Activated CD8-positive, alpha-beta memory T cell treated with anti-CD3 and anti-CD28 coated beads, Interleukin-2, amount 50 U/mL, for 24 hours (primary cell): Measurements from ENCODE around the gene DUSP5.

Experiments used
- DNase-seq: peaks from one replicate; pipeline ENCODE4 v3.0.0-alpha.2; 2020; ENCODE audit errors: extremely low read depth

The DUSP5 gene

DNA sequence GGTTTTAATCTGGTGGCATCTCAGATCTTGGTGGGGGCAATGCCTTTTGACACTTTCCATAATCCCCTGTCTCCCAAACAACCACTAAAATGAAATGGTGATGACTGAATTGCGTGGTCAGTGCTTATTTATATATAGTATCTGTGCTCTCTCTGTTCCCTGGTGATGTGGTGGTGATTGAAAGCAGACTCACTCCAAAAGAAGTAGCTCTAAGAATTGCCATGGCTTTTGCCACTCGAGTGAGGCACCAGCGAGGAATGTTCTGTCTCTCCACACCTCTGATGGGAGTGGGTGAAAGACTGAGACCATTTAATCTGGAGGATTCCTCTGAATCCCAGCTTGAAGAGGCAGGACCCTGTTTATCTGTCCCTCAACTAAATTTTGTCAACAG is 2.8 kb downstream of the DUSP5 start:
- no peak for DNase-seq

GRCh38 chr10:110501142-110501937 is 3.6 kb downstream of the DUSP5 start:
- no peak for DNase-seq

- DNase-seq = no peak
These were observed 4.6 kb downstream of the DUSP5 start for GRCh38 chr10:110502072-110502845.

GRCh38 chr10:110502851-110503301 is 5.2 kb downstream of the DUSP5 start:
- DNase-seq = no peak

- DNase-seq = no peak
These were observed 5.9 kb downstream of the DUSP5 start for GRCh38 chr10:110503528-110504110.

- DNase-seq = peak; percentile 58
These were observed 6.5 kb downstream of the DUSP5 start for GRCh38 chr10:110504111-110504735.

DNA sequence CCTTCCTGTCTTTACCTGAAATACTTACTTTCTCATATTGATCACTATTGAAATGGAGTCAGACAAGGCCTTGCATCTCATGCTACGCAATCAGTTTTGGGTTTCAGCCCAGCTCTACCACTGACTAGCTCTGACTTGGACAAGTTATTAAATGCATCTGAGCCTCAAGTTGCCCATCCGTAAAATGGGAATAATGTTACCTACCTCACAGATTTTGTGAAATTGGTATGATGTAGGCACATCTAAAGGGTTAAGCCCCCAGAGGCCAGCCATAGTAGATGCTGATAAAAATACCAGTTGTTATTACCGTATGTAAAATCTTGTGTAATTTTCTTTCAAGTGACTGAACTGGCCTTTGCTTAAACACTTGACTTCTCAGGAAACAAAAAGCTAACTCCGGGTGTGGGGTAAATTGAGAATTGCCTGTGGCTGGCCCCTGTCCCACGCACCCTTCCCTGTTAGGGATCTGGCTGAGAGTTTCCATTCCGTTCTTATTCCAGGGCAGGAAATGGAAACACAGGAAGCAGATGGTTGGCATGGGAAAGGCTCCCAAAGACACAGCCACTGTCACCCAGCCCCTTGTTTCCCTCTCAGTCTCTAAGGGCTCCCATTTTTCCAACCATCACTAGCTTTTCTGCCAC is 7.5 kb downstream of the DUSP5 start:
- DNase-seq = no peak

DNA sequence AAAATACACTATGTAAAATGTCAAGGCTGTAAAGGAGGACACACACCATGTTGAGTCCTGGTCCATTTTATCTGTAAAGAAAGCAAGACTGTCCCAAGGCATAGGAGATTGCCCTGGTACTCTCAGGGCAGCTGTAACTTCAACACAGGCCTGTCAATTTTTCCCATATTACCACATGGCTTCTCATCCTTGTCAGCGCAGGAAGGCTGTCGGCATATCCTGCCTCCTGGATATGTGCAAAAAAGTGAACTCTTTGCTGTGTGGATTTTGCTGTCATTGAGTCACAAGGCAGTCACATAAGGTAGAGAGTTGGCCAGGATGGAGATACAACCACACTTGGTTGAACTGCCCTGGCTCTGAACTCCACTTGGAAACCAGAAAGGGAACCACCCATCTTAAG is 8.7 kb downstream of the DUSP5 start:
- no peak for DNase-seq

- no peak for DNase-seq
These were observed 9.6 kb downstream of the DUSP5 start for GRCh38 chr10:110507346-110507745.

GRCh38 chr10:110508159-110508788 is 10.6 kb downstream of the DUSP5 start:
- DNase-seq = no peak

DNA sequence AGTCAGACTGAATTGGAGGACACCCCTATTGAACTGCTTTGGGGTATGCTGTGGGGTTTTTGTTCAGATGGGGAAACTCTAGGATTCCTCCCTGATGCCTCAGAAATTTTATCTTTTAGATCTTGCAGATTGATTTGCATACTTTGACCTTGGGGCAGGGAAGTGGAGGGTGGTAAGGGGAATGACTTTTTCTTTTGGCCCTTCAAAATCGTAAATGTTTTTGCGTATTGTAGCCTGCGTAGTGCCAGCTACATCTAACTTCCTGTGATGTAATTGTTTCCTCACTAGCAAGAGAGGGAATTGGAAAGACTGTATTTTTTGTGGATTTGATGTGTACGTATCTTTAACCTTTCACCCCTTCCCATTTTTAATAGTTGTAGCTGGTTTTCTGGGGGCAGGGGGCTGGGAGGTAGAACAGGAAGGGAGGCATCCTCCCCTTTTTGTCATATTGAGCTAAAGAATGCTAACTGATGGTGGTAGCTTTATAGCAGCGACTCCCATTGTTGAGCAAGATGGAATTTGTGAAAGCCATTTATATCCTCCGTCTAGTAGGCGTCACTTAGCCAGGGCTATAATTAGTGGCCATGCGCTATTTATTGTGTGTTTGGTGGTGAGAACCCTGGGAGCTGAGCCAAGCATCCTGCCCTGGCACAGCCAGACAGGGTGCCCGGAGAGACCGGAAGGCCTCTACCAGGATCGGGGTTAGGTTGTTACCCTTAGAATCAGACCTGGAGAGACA is 11.3 kb downstream of the DUSP5 start:
- DNase-seq = no peak

DNA sequence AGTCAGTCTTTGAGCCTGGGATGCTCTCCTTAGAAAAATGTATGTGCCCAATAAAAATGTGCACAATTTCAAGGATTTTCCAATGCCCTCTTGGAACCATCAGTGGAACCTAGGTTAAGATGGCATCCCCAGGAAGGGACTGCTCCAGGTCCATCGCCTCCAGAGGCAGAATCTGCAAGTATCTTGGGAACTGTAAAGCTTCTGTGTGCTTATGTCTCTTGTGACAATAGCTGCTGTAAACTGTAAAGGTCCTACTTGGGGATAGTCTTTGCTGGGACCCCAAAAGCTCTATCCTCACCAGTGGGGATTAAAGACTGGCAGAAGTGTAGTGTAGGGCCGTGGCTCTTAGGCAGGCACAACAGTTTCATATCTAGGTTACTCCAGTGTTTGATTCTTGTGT is 11.9 kb downstream of the DUSP5 start:
- no peak for DNase-seq

DNA sequence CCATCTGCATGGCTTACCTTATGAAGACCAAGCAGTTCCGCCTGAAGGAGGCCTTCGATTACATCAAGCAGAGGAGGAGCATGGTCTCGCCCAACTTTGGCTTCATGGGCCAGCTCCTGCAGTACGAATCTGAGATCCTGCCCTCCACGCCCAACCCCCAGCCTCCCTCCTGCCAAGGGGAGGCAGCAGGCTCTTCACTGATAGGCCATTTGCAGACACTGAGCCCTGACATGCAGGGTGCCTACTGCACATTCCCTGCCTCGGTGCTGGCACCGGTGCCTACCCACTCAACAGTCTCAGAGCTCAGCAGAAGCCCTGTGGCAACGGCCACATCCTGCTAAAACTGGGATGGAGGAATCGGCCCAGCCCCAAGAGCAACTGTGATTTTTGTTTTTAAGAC is 12.4 kb downstream of the DUSP5 start:
- no peak for DNase-seq

DNA sequence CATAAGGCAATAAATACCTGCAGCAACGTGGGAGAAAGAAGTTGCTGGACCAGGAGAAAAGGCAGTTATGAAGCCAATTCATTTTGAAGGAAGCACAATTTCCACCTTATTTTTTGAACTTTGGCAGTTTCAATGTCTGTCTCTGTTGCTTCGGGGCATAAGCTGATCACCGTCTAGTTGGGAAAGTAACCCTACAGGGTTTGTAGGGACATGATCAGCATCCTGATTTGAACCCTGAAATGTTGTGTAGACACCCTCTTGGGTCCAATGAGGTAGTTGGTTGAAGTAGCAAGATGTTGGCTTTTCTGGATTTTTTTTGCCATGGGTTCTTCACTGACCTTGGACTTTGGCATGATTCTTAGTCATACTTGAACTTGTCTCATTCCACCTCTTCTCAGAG is 13.0 kb downstream of the DUSP5 start:
- DNase-seq = no peak

DNA sequence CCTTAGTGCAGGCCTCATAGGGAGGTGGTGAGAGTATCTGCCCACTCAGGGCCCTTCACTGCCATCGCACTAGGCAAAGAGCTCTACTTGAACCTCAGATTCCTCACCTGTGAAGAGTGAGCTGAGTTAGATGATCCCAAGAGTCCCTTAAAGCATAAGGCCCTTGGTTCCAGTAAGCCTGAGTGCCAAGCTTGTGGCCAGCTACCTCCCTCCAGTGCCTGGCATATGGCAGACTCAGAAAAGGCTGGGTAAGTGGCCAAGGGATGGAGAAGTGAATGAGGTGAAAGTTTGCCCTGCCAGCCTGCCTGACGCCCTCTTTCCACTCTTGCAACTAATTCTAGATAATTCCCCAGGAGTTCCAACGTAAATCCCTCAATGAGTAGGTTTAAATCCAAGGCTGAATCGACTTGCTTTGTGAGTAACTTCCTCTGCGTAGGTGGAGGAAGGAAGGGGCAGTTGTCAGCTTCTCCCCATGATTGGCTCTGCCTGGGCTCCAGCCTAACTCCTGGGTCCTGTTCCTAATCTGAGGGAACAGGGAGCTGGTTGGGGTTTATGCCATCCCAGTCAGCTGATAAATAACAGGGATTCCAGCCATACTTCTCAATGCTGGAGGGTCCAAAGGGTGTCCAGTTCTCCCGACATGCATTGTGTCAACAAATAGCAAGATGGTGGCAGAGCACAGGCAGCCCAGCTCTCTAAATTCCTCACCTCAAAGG is 14.2 kb downstream of the DUSP5 start:
- no peak for DNase-seq

DNA sequence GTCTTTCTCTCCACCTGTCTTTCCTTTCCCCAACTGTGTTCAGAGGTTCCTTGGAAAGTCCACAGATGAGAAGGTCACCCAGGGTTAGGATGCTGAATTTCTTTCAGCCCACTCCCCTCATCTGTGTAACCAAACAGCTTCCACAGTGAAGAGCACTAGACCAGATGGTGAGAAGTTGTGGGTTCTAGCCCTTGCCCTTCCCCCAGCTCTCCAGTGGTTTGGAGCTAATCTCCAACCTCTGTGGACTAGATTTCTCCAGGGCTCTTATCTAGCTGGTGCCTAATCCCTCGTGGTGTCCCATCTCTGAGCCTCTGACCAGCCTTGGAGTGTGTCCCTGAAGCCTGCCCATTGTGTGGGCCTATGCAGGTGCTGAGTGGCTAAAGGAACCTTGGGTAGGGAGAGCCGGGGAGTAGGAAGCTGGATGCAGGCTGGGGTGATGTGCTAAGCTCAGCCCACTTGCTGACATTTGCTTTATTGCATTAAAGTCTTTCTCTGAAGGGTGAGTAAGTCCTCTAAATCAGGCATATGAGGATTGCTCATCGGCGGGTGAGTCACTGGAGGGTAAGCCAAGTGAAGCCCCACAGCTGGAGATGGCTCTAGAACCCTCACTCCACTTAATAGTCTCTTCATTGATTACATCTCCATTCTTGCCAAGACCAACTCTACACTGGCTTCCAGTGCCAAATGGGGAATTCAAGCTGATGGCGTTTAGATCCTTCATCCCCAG is 14.9 kb downstream of the DUSP5 start:
- no peak for DNase-seq

- DNase-seq = no peak
These were observed 16.2 kb downstream of the DUSP5 start for GRCh38 chr10:110513949-110514348.

GRCh38 chr10:110514848-110515247 is 17.1 kb downstream of the DUSP5 start:
- no peak for DNase-seq

GRCh38 chr10:110516815-110517492 is 19.2 kb downstream of the DUSP5 start:
- DNase-seq = no peak
